ENCODE data around the gene DPP7. TPM values are rescaled to one million over a fixed set of nuclear protein-coding genes. Genes with fewer than 3 reads are reported as not detected.

The DPP7 gene
- total and polyA plus RNA-seq, 10 of the 15 experiments (the other 5 are each of a cell fraction or from before 2014, with no cell fraction given): 0.68 to 245 (median 106) TPM

GRCh38 chr9:137065336-137065967 is 49.1 kb downstream of the DPP7 start:
- Histone ChIP-seq H3K79me2 (ENCODE audit: control insufficient read depth, insufficient read depth, low read length) (peaks cover 7% of the 10 kb centered on the region), H3K9me3 (replicated peaks; ENCODE audit: control insufficient read depth, insufficient read depth, low read length) (no peaks in the 10 kb centered on the region), H4K20me1 (ENCODE audit: control insufficient read depth, insufficient read depth) (no peaks in the 10 kb centered on the region), H2AFZ (ENCODE audit: control insufficient read depth, low read depth, low read length) (no peak overlapping the region), H3K4me3 (no peak overlapping the region), H3K27me3 (replicated peaks in 1 of 2; ENCODE audit: control insufficient read depth in 2 of 2, insufficient read depth in 2 of 2, low read length in 1 of 2) (no peaks in the 10 kb centered on the region), H3K4me2 (ENCODE audit: control insufficient read depth, insufficient read depth) (no peak overlapping the region), H3K36me3 (ENCODE audit: control insufficient read depth in 2 of 2, insufficient read depth in 2 of 2, low read length in 1 of 2) (no peaks in the 10 kb centered on the region; a peak in 2 of 4 replicates), H3K9ac (ENCODE audit: control insufficient read depth, insufficient read depth, low read length) (no peak overlapping the region), H3K27ac (ENCODE audit: control insufficient read depth, insufficient read depth) (no peak overlapping the region), H3K4me1 (ENCODE audit: control insufficient read depth, insufficient read depth, low read length) (peaks cover 18% of the 10 kb centered on the region)
- intact Hi-C loops (cut with micrococcal nuclease; ENCODE audit: unreplicated experiment): loop anchor here (5.0 kb wide), 1 partner anchor 52 kb away; no protein-coding TSS in a partner anchor
- ChIA-PET SMC1A (ENCODE audit: uncharacterized antibody, unreplicated experiment) (interaction anchor here (1.5 kb wide), 1 partner anchor 19 kb away, joined by 5 read pairs; no protein-coding TSS in a partner anchor), CTCF (interaction anchor here (0.6 to 7.9 kb wide), 8 partner anchors 17 to 279 kb away, joined by 3 to 81 read pairs (median 6); partner anchors contain the start of genes MAN1B1 and NPDC1), POLR2A (interaction anchor here (2.5 kb wide), 1 partner anchor 85 kb away, joined by 13 read pairs; no protein-coding TSS in a partner anchor), RAD21 (ENCODE audit: unreplicated experiment) (interaction anchor here (3.1 kb wide), 1 partner anchor 19 kb away, joined by 18 read pairs; the partner anchor contains the start of gene NPDC1)
- no TSS peak for BruUV-seq (replicated peaks)
- DNase-seq (ENCODE audit: low read depth, low spot score): no peak
- in situ Hi-C loops (cut with MboI): no loop called here
- ATAC-seq: no peak
- no peak for TF ChIP-seq DPF2 (IDR thresholded peaks at IDR 0.05)
- 84% methylated on average over 15 of the region's 23 CpGs for WGBS (ENCODE audit: insufficient coverage, insufficient replicate concordance, low lambda C conversion rate, missing lambda C conversion rate)
- FAIRE-seq: no peak

- Histone ChIP-seq H3K79me2 (ENCODE audit: control insufficient read depth, insufficient read depth, low read length) (peaks cover 7% of the 10 kb centered on the region), H3K4me3 (no peak overlapping the region), H3K27me3 (replicated peaks in 1 of 2; ENCODE audit: control insufficient read depth in 2 of 2, insufficient read depth in 2 of 2, low read length in 1 of 2) (no peaks in the 10 kb centered on the region), H4K20me1 (ENCODE audit: control insufficient read depth, insufficient read depth) (no peaks in the 10 kb centered on the region), H2AFZ (ENCODE audit: control insufficient read depth, low read depth, low read length) (no peak overlapping the region), H3K36me3 (ENCODE audit: control insufficient read depth in 2 of 2, insufficient read depth in 2 of 2, low read length in 1 of 2) (no peaks in the 10 kb centered on the region; a peak in 2 of 4 replicates), H3K9ac (ENCODE audit: control insufficient read depth, insufficient read depth, low read length) (no peak overlapping the region), H3K27ac (ENCODE audit: control insufficient read depth, insufficient read depth) (no peak overlapping the region), H3K4me1 (ENCODE audit: control insufficient read depth, insufficient read depth, low read length) (peaks cover 18% of the 10 kb centered on the region), H3K9me3 (replicated peaks; ENCODE audit: control insufficient read depth, insufficient read depth, low read length) (no peaks in the 10 kb centered on the region), H3K4me2 (ENCODE audit: control insufficient read depth, insufficient read depth) (no peak overlapping the region)
- no peak for DNase-seq (ENCODE audit: low read depth, low spot score)
- 77% methylated on average over 8 of the region's 12 CpGs for WGBS (ENCODE audit: insufficient coverage, insufficient replicate concordance, low lambda C conversion rate, missing lambda C conversion rate)
- in situ Hi-C loops (cut with MboI): no loop called here
- TF ChIP-seq POLR2AphosphoS5 (IDR thresholded peaks at IDR 0.05; ENCODE audit: low read length) (no peak), NR2F1 (conservative IDR thresholded peaks at IDR 0.05) (no peak), KLF5 (IDR thresholded peaks at IDR 0.05; ENCODE audit: partially characterized antibody) (no peak), REST (IDR thresholded peaks at IDR 0.05; ENCODE audit: low read depth, low read length) (no peak), IRF4 (IDR thresholded peaks at IDR 0.05; ENCODE audit: low read depth, low read length) (no peak), RAD21 (IDR thresholded peaks at IDR 0.05; ENCODE audit: insufficient read depth, low read depth, low read length) (no peak), ZNF217 (IDR thresholded peaks at IDR 0.05) (no peak), SIX5 (IDR thresholded peaks at IDR 0.05; ENCODE audit: low read depth, low read length, severe bottlenecking) (no peak)
- CTCF ChIA-PET: interaction anchor here (0.8 to 6.4 kb wide), 4 partner anchors 17 to 278 kb away, joined by 3 to 81 read pairs (median 17); partner anchors contain the start of genes MAN1B1 and NPDC1
- no peak for FAIRE-seq
- intact Hi-C loops (cut with micrococcal nuclease; ENCODE audit: unreplicated experiment): loop anchor here (1.0 to 5.0 kb wide), 3 partner anchors 16 to 278 kb away; no protein-coding TSS in a partner anchor
- RAD21 ChIA-PET (ENCODE audit: unreplicated experiment): interaction anchor here (3.1 kb wide), 1 partner anchor 18 kb away, joined by 18 read pairs; the partner anchor contains the start of gene NPDC1
- no peak for ATAC-seq
- POLR2A ChIA-PET: no interaction called here
- BruUV-seq (replicated peaks): no TSS peak
- SMC1A ChIA-PET (ENCODE audit: uncharacterized antibody, unreplicated experiment): interaction anchor here (1.1 to 1.2 kb wide), 2 partner anchors 31 to 117 kb away, joined by 3 to 4 read pairs; no protein-coding TSS in a partner anchor
Observed at GRCh38 chr9:137064880-137065164, 49.7 kb downstream of the DPP7 start.
